Neural progenitor cell (in vitro differentiated cells): ENCODE results near the gene CEP120. TPM values are rescaled to one million over a fixed set of nuclear protein-coding genes. Genes with fewer than 3 reads are reported as not detected.

ENCODE experiments used
- DNase-seq: peaks from one replicate; pipeline ENCODE4 v3.0.0-alpha.2; 2016; ENCODE audit warnings: low spot score
- H2AFZ ChIP-seq: fragments of 200-600 bp; sonication (generic); replicated peaks from 2 replicates; pipeline ENCODE4 v1.6.1; 2016; ENCODE audit warnings: antibody characterized with exemption
- H3F3A ChIP-seq: fragments of 200-600 bp; sonication (generic); 2 replicates; pipeline ENCODE4 v1.6.1; 2016; ENCODE audit warnings: antibody characterized with exemption, low read depth
- H3K27ac ChIP-seq: fragments of 200-600 bp; sonication (generic); 2 replicates; pipeline ENCODE4 v1.5.1; 2016; ENCODE audit warnings: mild to moderate bottlenecking
- H3K27me3 ChIP-seq: fragments of 200-600 bp; sonication (generic); 2 replicates; pipeline ENCODE4 v1.6.1; 2016; ENCODE audit warnings: mild to moderate bottlenecking, moderate library complexity
- H3K36me3 ChIP-seq: fragments of 200-600 bp; sonication (generic); 2 replicates; pipeline ENCODE4 v1.5.1; 2016
- H3K4me1 ChIP-seq: fragments of 200-600 bp; sonication (generic); 2 replicates; pipeline ENCODE4 v1.6.1; 2016; ENCODE audit warnings: mixed run types
- H3K4me2 ChIP-seq: fragments of 200-600 bp; sonication (generic); 2 replicates; pipeline ENCODE4 v1.6.1; 2016
- H3K4me3 ChIP-seq: fragments of 200-600 bp; sonication (generic); 2 replicates; pipeline ENCODE4 v1.5.1; 2016
- H3K79me2 ChIP-seq: fragments of 200-600 bp; sonication (generic); 2 replicates; pipeline ENCODE4 v1.6.1; 2016; ENCODE audit warnings: low read depth
- H3K9ac ChIP-seq: fragments of 200-600 bp; sonication (generic); 2 replicates; pipeline ENCODE4 v1.6.1; 2016
- H3K9me3 ChIP-seq: fragments of 200-600 bp; sonication (generic); 2 replicates; pipeline ENCODE4 v1.5.1; 2016; ENCODE audit warnings: low read depth
- H4K20me1 ChIP-seq: fragments of 200-600 bp; sonication (generic); 2 replicates; pipeline ENCODE4 v1.6.1; 2016; ENCODE audit warnings: low read depth
- H3K27ac Mint-ChIP-seq: 3 replicates; pipeline ENCODE4 v1.8.0; 2021; ENCODE audit warnings: mixed read lengths
- H3K27me3 Mint-ChIP-seq: 2 replicates; pipeline ENCODE4 v1.8.0; 2022; ENCODE audit warnings: low read depth, mild to moderate bottlenecking, inconsistent platforms, moderate library complexity, mixed read lengths; ENCODE audit not compliant: insufficient read depth
- H3K36me3 Mint-ChIP-seq: 3 replicates; pipeline ENCODE4 v1.8.0; 2021; ENCODE audit warnings: mixed read lengths
- H3K4me1 Mint-ChIP-seq: 3 replicates; pipeline ENCODE4 v1.8.0; 2021; ENCODE audit warnings: mixed read lengths
- H3K4me3 Mint-ChIP-seq: 3 replicates; pipeline ENCODE4 v1.8.0; 2021; ENCODE audit warnings: mild to moderate bottlenecking, moderate library complexity, mixed read lengths
- H3K9me3 Mint-ChIP-seq: 3 replicates; pipeline ENCODE4 v1.8.0; 2020; ENCODE audit warnings: mixed read lengths
- CTCF ChIP-seq: fragments of 200-600 bp; sonication (generic); IDR thresholded peaks from 2 replicates; pipeline ENCODE4 v1.5.1; 2017; ENCODE audit warnings: antibody characterized with exemption, mild to moderate bottlenecking
- EZH2 ChIP-seq: fragments of 200-600 bp; sonication (generic); IDR thresholded peaks from 2 replicates; pipeline ENCODE4 v1.6.1; 2017; ENCODE audit warnings: antibody characterized with exemption, mild to moderate bottlenecking, moderate library complexity
- EZH2phosphoT487 ChIP-seq: fragments of 200-600 bp; sonication (generic); IDR thresholded peaks from 2 replicates; pipeline ENCODE4 v1.6.1; 2017; ENCODE audit warnings: antibody characterized with exemption
- total RNA-seq: library from RNA; depleted of rRNA; stranded (reverse); fragments of >200 nt; gene quantifications from 2 replicates; pipeline ENCODE4 v1.2.3, GENCODE V29; 2015; ENCODE audit warnings: low replicate concordance

Gene CEP120
- total RNA-seq, 1 donor from 2014 or later: 38.5 TPM

GRCh38 chr5:123455095-123455494 lies 31.9 kb upstream of the CEP120 start:
- Mint-ChIP-seq H3K27ac (no peak overlapping the region), H3K36me3 (no peaks in the 10 kb centered on the region), H3K4me1 (peaks cover 21% of the 10 kb centered on the region), H3K27me3 (peaks cover 3% of the 10 kb centered on the region), H3K9me3 (peaks cover 2% of the 10 kb centered on the region), H3K4me3 (no peak overlapping the region)
- Histone ChIP-seq H3F3A (no peaks in the 10 kb centered on the region), H3K9ac (no peak overlapping the region), H2AFZ (no peak overlapping the region), H3K4me2 (no peak overlapping the region), H3K27me3 (no peaks in the 10 kb centered on the region), H3K36me3 (no peaks in the 10 kb centered on the region), H3K79me2 (no peaks in the 10 kb centered on the region), H4K20me1 (no peaks in the 10 kb centered on the region), H3K4me3 (no peak overlapping the region), H3K9me3 (no peaks in the 10 kb centered on the region), H3K4me1 (peaks cover 26% of the 10 kb centered on the region), H3K27ac (no peak overlapping the region)
- TF ChIP-seq EZH2 (no peak), EZH2phosphoT487 (no peak), CTCF (no peak)
- DNase-seq: peak; percentile 42

- H3F3A ChIP-seq: no peaks in the 10 kb centered on the region
- no peaks in the 10 kb centered on the region for H3K79me2 ChIP-seq
- Mint-ChIP-seq H3K36me3 (no peaks in the 10 kb centered on the region), H3K9me3 (no peaks in the 10 kb centered on the region), H3K4me3 (no peak overlapping the region), H3K27ac (no peak overlapping the region), H3K27me3 (peaks cover 3% of the 10 kb centered on the region), H3K4me1 (peaks cover 24% of the 10 kb centered on the region)
- no peak overlapping the region for H3K27ac ChIP-seq
- H3K4me2 ChIP-seq: no peak overlapping the region
- H3K9me3 ChIP-seq: no peaks in the 10 kb centered on the region
- H3K4me3 ChIP-seq: no peak overlapping the region
- H4K20me1 ChIP-seq: no peaks in the 10 kb centered on the region
- peaks cover 26% of the 10 kb centered on the region for H3K4me1 ChIP-seq
- DNase-seq: no peak
- TF ChIP-seq EZH2phosphoT487 (no peak), CTCF (no peak), EZH2 (no peak)
- H3K27me3 ChIP-seq: no peaks in the 10 kb centered on the region
- no peak overlapping the region for H3K9ac ChIP-seq
- H2AFZ ChIP-seq: no peak overlapping the region
- H3K36me3 ChIP-seq: no peaks in the 10 kb centered on the region
Observed at GRCh38 chr5:123454259-123454911, 31.2 kb upstream of the CEP120 start.

- H3K4me3 Mint-ChIP-seq: no peak overlapping the region
- peaks cover 5% of the 10 kb centered on the region for H3K27me3 Mint-ChIP-seq
- H3K27me3 ChIP-seq: no peaks in the 10 kb centered on the region
- H4K20me1 ChIP-seq: no peaks in the 10 kb centered on the region
- H3K27ac Mint-ChIP-seq: peak overlapping the region; percentile 2
- TF ChIP-seq EZH2phosphoT487 (no peak), EZH2 (no peak), CTCF (no peak)
- H3K79me2 ChIP-seq: no peaks in the 10 kb centered on the region
- DNase-seq: no peak
- peaks cover 26% of the 10 kb centered on the region for H3K4me1 ChIP-seq
- H2AFZ ChIP-seq: peak overlapping the region; percentile 77
- no peaks in the 10 kb centered on the region for H3K9me3 Mint-ChIP-seq
- no peaks in the 10 kb centered on the region for H3K9me3 ChIP-seq
- H3K27ac ChIP-seq: no peak overlapping the region
- no peak overlapping the region for H3K4me2 ChIP-seq
- no peaks in the 10 kb centered on the region for H3F3A ChIP-seq
- peaks cover 29% of the 10 kb centered on the region for H3K4me1 Mint-ChIP-seq
- H3K36me3 Mint-ChIP-seq: no peaks in the 10 kb centered on the region
- H3K36me3 ChIP-seq: no peaks in the 10 kb centered on the region
- H3K4me3 ChIP-seq: no peak overlapping the region
- H3K9ac ChIP-seq: no peak overlapping the region
Observed at GRCh38 chr5:123452401-123452800, 29.2 kb upstream of the CEP120 start.
